IMR-90 (cell line): ENCODE results near the gene ATOSA. TPM values are rescaled to one million over a fixed set of nuclear protein-coding genes. Genes with fewer than 3 reads are reported as not detected.

Source experiments
- ATAC-seq: fragments of 200-7000 bp; cut with Tn5 transposase; 2 replicates; pipeline ENCODE4 v1.9.1; 2020; ENCODE audit warnings: low read depth, mild to moderate bottlenecking, moderate library complexity
- BruUV-seq: library from RNA; stranded (reverse); fragments of 400-500 nt; replicated peaks from 2 replicates; lab custom pipeline; 2021; lab: Mats Ljungman, UMichigan
- CTCF ChIA-PET: fragments of 300-600 bp; formaldehyde crosslinking; extraction: SDS; loops from one replicate; lab custom pipeline; 2021; ENCODE audit warnings: antibody characterized with exemption; lab: Yijun Ruan, JAX
- POLR2A ChIA-PET: fragments of 300-600 bp; sonication (Branson Sonifier 250); formaldehyde crosslinking; loops from one replicate; lab custom pipeline; 2022; ENCODE audit warnings: antibody characterized with exemption; ENCODE audit not compliant: unreplicated experiment; lab: Charles Lee
- DNase-seq: peaks from one replicate; pipeline ENCODE4 v3.0.0; 2013
- H2AFZ ChIP-seq: replicated peaks from 2 replicates; pipeline ENCODE3; 2013; ENCODE audit warnings: low read length, mild to moderate bottlenecking; ENCODE audit not compliant: poor library complexity
- H2AK5ac ChIP-seq: 2 replicates; pipeline ENCODE4 v1.6.1; 2013; ENCODE audit warnings: low read depth, low read length, inconsistent platforms
- H2AK9ac ChIP-seq: replicated peaks from 2 replicates; pipeline ENCODE3; 2013; ENCODE audit warnings: mild to moderate bottlenecking, low read depth, low read length, moderate library complexity; ENCODE audit not compliant: poor library complexity
- H2BK120ac ChIP-seq: 2 replicates; pipeline ENCODE4 v1.6.1; 2013; ENCODE audit warnings: low read depth, low read length, inconsistent platforms
- H2BK15ac ChIP-seq: 3 replicates; pipeline ENCODE4 v1.6.1; 2013; ENCODE audit warnings: low read depth, low read length, inconsistent platforms
- H2BK20ac ChIP-seq: 2 replicates; pipeline ENCODE4 v1.6.1; 2013; ENCODE audit warnings: low read depth, mild to moderate bottlenecking, inconsistent platforms, low read length, moderate library complexity
- H2BK5ac ChIP-seq: 2 replicates; pipeline ENCODE4 v1.6.1; 2013; ENCODE audit warnings: mild to moderate bottlenecking, low read depth, low read length, inconsistent platforms; ENCODE audit not compliant: poor library complexity, severe bottlenecking
- H3K14ac ChIP-seq: replicated peaks from 2 replicates; pipeline ENCODE4 v1.6.1; 2013; ENCODE audit warnings: low read depth, low read length, inconsistent platforms
- H3K18ac ChIP-seq: 2 replicates; pipeline ENCODE4 v1.6.1; 2013; ENCODE audit warnings: low read depth, low read length, control low read depth
- H3K23ac ChIP-seq: 2 replicates; pipeline ENCODE4 v1.6.1; 2013; ENCODE audit warnings: low read depth, low read length, inconsistent platforms
- H3K27ac ChIP-seq: 2 replicates; pipeline ENCODE4 v1.5.1; 2013; ENCODE audit warnings: mild to moderate bottlenecking, control low read depth, low read length; ENCODE audit not compliant: insufficient read depth
- H3K27me3 ChIP-seq: 2 replicates; pipeline ENCODE4 v1.6.1; 2013; ENCODE audit warnings: low read length; ENCODE audit not compliant: control insufficient read depth, insufficient read depth
- H3K36me3 ChIP-seq: 2 replicates; pipeline ENCODE4 v1.6.1; 2013; ENCODE audit warnings: low read length, mixed read lengths; ENCODE audit not compliant: control insufficient read depth, insufficient read depth
- H3K4ac ChIP-seq: 2 replicates; pipeline ENCODE4 v1.6.1; 2013; ENCODE audit warnings: low read depth, low read length, inconsistent platforms
- H3K4me1 ChIP-seq: 2 replicates; pipeline ENCODE4 v1.6.1; 2013; ENCODE audit warnings: low read length, mixed read lengths; ENCODE audit not compliant: control insufficient read depth, insufficient read depth
- H3K4me2 ChIP-seq: 2 replicates; pipeline ENCODE4 v1.6.1; 2013; ENCODE audit warnings: low read depth, mild to moderate bottlenecking, control low read depth, low read length, moderate library complexity
- H3K4me3 ChIP-seq: 2 replicates; pipeline ENCODE4 v1.5.1; 2013; ENCODE audit warnings: low read depth, mild to moderate bottlenecking, control low read depth, low read length, moderate library complexity; ENCODE audit not compliant: insufficient read depth
- H3K56ac ChIP-seq: 2 replicates; pipeline ENCODE4 v1.6.1; 2013; ENCODE audit warnings: low read length, inconsistent platforms; ENCODE audit not compliant: insufficient read depth; ENCODE audit errors: extremely low read depth
- H3K79me1 ChIP-seq, 2 experiments: 2 replicates each; pipeline ENCODE4 v1.6.1; 2013; ENCODE audit warnings: low read length in 2 of 2, inconsistent platforms in 1 of 2, low read depth in 1 of 2
- H3K9ac ChIP-seq: 2 replicates; pipeline ENCODE4 v1.6.1; 2013; ENCODE audit warnings: low read depth, low read length, control low read depth
- H3K9me1 ChIP-seq: 2 replicates; pipeline ENCODE4 v1.6.1; 2013; ENCODE audit warnings: low read length, inconsistent platforms; ENCODE audit not compliant: insufficient read depth
- H3K9me3 ChIP-seq: 2 replicates; pipeline ENCODE4 v1.6.1; 2013; ENCODE audit warnings: low read length; ENCODE audit not compliant: control insufficient read depth, insufficient read depth
- H4K20me1 ChIP-seq: 2 replicates; pipeline ENCODE4 v1.6.1; 2013; ENCODE audit warnings: low read length, inconsistent platforms; ENCODE audit not compliant: insufficient read depth
- H4K5ac ChIP-seq: 2 replicates; pipeline ENCODE4 v1.6.1; 2013; ENCODE audit warnings: mild to moderate bottlenecking, low read depth, low read length, control low read depth
- H4K8ac ChIP-seq, 2 experiments: 2 replicates each; pipeline ENCODE4 v1.6.1; 2013; ENCODE audit warnings: low read depth in 2 of 2, low read length in 2 of 2, control low read depth in 1 of 2, inconsistent platforms in 1 of 2
- H4K91ac ChIP-seq: 2 replicates; pipeline ENCODE4 v1.6.1; 2013; ENCODE audit warnings: low read depth, low read length, inconsistent platforms; ENCODE audit not compliant: insufficient read depth
- BHLHE40 ChIP-seq: fragments of 150-350 bp; IDR thresholded peaks from 2 replicates; pipeline ENCODE4 v1.6.1; 2016; ENCODE audit warnings: mild to moderate bottlenecking, low read depth, low read length
- CEBPB ChIP-seq: IDR thresholded peaks from 2 replicates; pipeline ENCODE4 v1.6.1; 2012; ENCODE audit warnings: low read depth, low read length, improper control_type of control experiment
- MAZ ChIP-seq: IDR thresholded peaks from 2 replicates; pipeline ENCODE4 v1.6.1; 2012; ENCODE audit warnings: low read depth, mild to moderate bottlenecking, low read length, improper control_type of control experiment, moderate library complexity, borderline replicate concordance
- MXI1 ChIP-seq: IDR thresholded peaks from 2 replicates; pipeline ENCODE4 v1.6.1; 2012; ENCODE audit warnings: low read depth, mild to moderate bottlenecking, low read length, moderate library complexity, borderline replicate concordance
- POLR2A ChIP-seq: IDR thresholded peaks from 2 replicates; pipeline ENCODE4 v1.6.1; 2012; ENCODE audit warnings: mild to moderate bottlenecking, low read depth, low read length
- RCOR1 ChIP-seq: IDR thresholded peaks from 2 replicates; pipeline ENCODE4 v1.6.1; 2012; ENCODE audit warnings: mild to moderate bottlenecking, low read length, improper control_type of control experiment; ENCODE audit not compliant: insufficient replicate concordance
- SMC3 ChIP-seq: fragments of 150-350 bp; IDR thresholded peaks from 2 replicates; pipeline ENCODE4 v1.6.1; 2016; ENCODE audit warnings: low read depth, mild to moderate bottlenecking, antibody characterized with exemption, low read length, moderate library complexity
- WGBS, 2 experiments: methylation state at CpG; one replicate each; pipeline versions ENCODE4 v1.1.5 to v1.1.7; 2013; ENCODE audit warnings: missing lambda C conversion rate in 2 of 2; ENCODE audit not compliant: insufficient read length in 1 of 2; ENCODE audit errors: extremely low coverage in 2 of 2; 5-methylcytosine and 5-hydroxymethylcytosine counted together
- dilution Hi-C: fragments of 300-500 bp; cut with HindIII; formaldehyde crosslinking; loops from one replicate; pipeline ENCODE4 v1.14.3; 2018; ENCODE audit warnings: low sequenced_read_pairs; ENCODE audit not compliant: unreplicated experiment
- in situ Hi-C: fragments of 300-500 bp; cut with MboI; formaldehyde crosslinking; loops from 3 replicates; pipeline ENCODE4 v1.14.3; 2019; ENCODE audit warnings: low sequenced_read_pairs, inconsistent platforms, mixed read lengths
- intact Hi-C: fragments of 100-400 bp; cut with micrococcal nuclease; formaldehyde crosslinking; loops from 2 replicates; pipeline ENCODE4 v1.10.0; 2022
- polyA plus RNA-seq, 3 experiments: library from polyadenylated mRNA; depleted of rRNA; stranded (reverse); fragments of >200 nt; gene quantifications; 2 replicates each; pipeline ENCODE4 v1.2.3, GENCODE V29; 2012; ENCODE audit warnings: low replicate concordance in 1 of 3
- total RNA-seq: library from RNA; depleted of rRNA; stranded (reverse); fragments of >200 nt; gene quantifications from 2 replicates; pipeline ENCODE4 v1.2.3, GENCODE V29; 2012

ATOSA gene
- total and polyA plus RNA-seq, 2 of the 4 experiments (the other 2 are of a cell fraction), result 13.2 to 17.2 TPM

GRCh38 chr15:52652984-52653383, 26.2 kb downstream of the ATOSA start:
- Histone ChIP-seq H4K20me1 (no peaks in the 10 kb centered on the region), H3K4me2 (peak overlapping the region; percentile 62; the same call in 1 of the 2 replicates), H3K9me3 (no peaks in the 10 kb centered on the region), H2AK5ac (no peak overlapping the region), H2AK9ac (no peak overlapping the region), H3K79me1 (peaks cover 5 to 16% of the 10 kb centered on the region in 2 experiments; a peak in 2 of 4 replicates), H3K27ac (no peak overlapping the region), H3K23ac (peak overlapping the region; percentile 20; the same call in 1 of the 2 replicates), H3K14ac (no peak overlapping the region), H2BK15ac (no peak overlapping the region), H3K4ac (peak overlapping the region; percentile 31; the same call in 1 of the 2 replicates), H4K91ac (no peak overlapping the region), H4K5ac (no peak overlapping the region), H2BK120ac (peak overlapping the region; percentile 73), H2AFZ (no peak overlapping the region), H2BK20ac (peak overlapping the region; percentile 23; the same call in 1 of the 2 replicates), H3K27me3 (no peaks in the 10 kb centered on the region), H3K9ac (no peak overlapping the region), H4K8ac (no peak overlapping the region), H3K4me3 (no peak overlapping the region), H3K56ac (peak overlapping the region; percentile 13; the same call in 1 of the 2 replicates), H3K36me3 (no peaks in the 10 kb centered on the region), H3K9me1 (peaks cover 2% of the 10 kb centered on the region), H2BK5ac (peak overlapping the region; percentile 76), H3K4me1 (peaks cover 5% of the 10 kb centered on the region; the same call in 1 of the 2 replicates), H3K18ac (peak overlapping the region; percentile 32; the same call in 1 of the 2 replicates)
- in situ Hi-C loops (loop anchor here (25.0 kb wide), 1 partner anchor 641 kb away; the partner anchor contains the start of gene MAPK6), dilution Hi-C loops (no loop called here), intact Hi-C loops (no loop called here)
- ChIA-PET POLR2A (no interaction called here), CTCF (interaction anchor here (1.2 kb wide), 1 partner anchor 27 kb away, joined by 4 read pairs; no protein-coding TSS in a partner anchor)
- peak; percentile 92 for DNase-seq
- 0% methylated on average over 1 of the region's 5 CpGs; no CpG with 5 or more reads in 1 of the 2 experiments for WGBS, 2 experiments
- TF ChIP-seq POLR2A, result no peak
- peak; percentile 29; the same call in 1 of the 2 replicates for TF ChIP-seq CEBPB
- TF ChIP-seq MXI1, result 0 out of 2 replicates have a peak, but pooled peaks have one; percentile 75
- TF ChIP-seq MAZ, result peak; percentile 25; the same call in 1 of the 2 replicates
- peak; percentile 70 for TF ChIP-seq BHLHE40
- TF ChIP-seq SMC3, result no peak
- TF ChIP-seq RCOR1, result peak; percentile 15
- no TSS peak for BruUV-seq
- ATAC-seq, result peak; percentile 81
